Measurements from ENCODE around the gene MSANTD3.
"Not testable (repeated sequence)": the region's sequence is repeated elsewhere in the genome, so short reads cannot be mapped to it uniquely, and the experiment has no call there.

MSANTD3 gene

GRCh38 chr9:100430286-100430940 is 3.5 kb downstream of the MSANTD3 start:
- H3K4me3 ChIP-seq (ENCODE audit: low read depth, low read length) = no peak overlapping the region
- DNase-seq (ENCODE audit: low read depth) = no peak
- TF ChIP-seq CTCF (IDR thresholded peaks at IDR 0.05; ENCODE audit: low read depth, low read length, missing control alignments) = no peak

- no peak for TF ChIP-seq CTCF (IDR thresholded peaks at IDR 0.05; ENCODE audit: low read depth, low read length, missing control alignments)
- no peak for DNase-seq (ENCODE audit: low read depth)
- no peak overlapping the region for H3K4me3 ChIP-seq (ENCODE audit: low read depth, low read length)
Observed at GRCh38 chr9:100431886-100432285, 4.9 kb downstream of the MSANTD3 start.

- H3K4me3 ChIP-seq (ENCODE audit: low read depth, low read length) = no peak overlapping the region
- no peak for TF ChIP-seq CTCF (IDR thresholded peaks at IDR 0.05; ENCODE audit: low read depth, low read length, missing control alignments)
- DNase-seq (ENCODE audit: low read depth) = no peak
Observed at GRCh38 chr9:100432736-100433135, 5.8 kb downstream of the MSANTD3 start.

- TF ChIP-seq CTCF (IDR thresholded peaks at IDR 0.05; ENCODE audit: low read depth, low read length, missing control alignments) = no peak
- no peak overlapping the region for H3K4me3 ChIP-seq (ENCODE audit: low read depth, low read length)
- DNase-seq (ENCODE audit: low read depth) = no peak
Observed at GRCh38 chr9:100436571-100436970, 9.6 kb downstream of the MSANTD3 start.

GRCh38 chr9:100437860-100438805 is 11.2 kb downstream of the MSANTD3 start:
- no peak for DNase-seq (ENCODE audit: low read depth)
- TF ChIP-seq CTCF (IDR thresholded peaks at IDR 0.05; ENCODE audit: low read depth, low read length, missing control alignments) = peak; percentile 86
- no peak overlapping the region for H3K4me3 ChIP-seq (ENCODE audit: low read depth, low read length)

- no peak for DNase-seq (ENCODE audit: low read depth)
- H3K4me3 ChIP-seq (ENCODE audit: low read depth, low read length) = no peak overlapping the region
- no peak for TF ChIP-seq CTCF (IDR thresholded peaks at IDR 0.05; ENCODE audit: low read depth, low read length, missing control alignments)
Observed at GRCh38 chr9:100440071-100440470, 13.1 kb downstream of the MSANTD3 start.

- H3K4me3 ChIP-seq (ENCODE audit: low read depth, low read length); DNase-seq (ENCODE audit: low read depth): not testable (repeated sequence)
Observed at GRCh38 chr9:100440487-100440886, 13.5 kb downstream of the MSANTD3 start.

Measured in GM12864 (cell line).